Epithelial cell of proximal tubule (primary cell): Measurements from ENCODE around the gene RXRA. TPM values are rescaled to one million over a fixed set of nuclear protein-coding genes. Genes with fewer than 3 reads are reported as not detected.

Experiments
- DNase-seq: peaks from one replicate; pipeline ENCODE4 v3.0.0-alpha.2; 2011; ENCODE audit warnings: low read depth
- H3K4me3 ChIP-seq: 2 replicates; pipeline ENCODE4 v1.5.1; 2011; ENCODE audit warnings: low read depth, mild to moderate bottlenecking, low read length
- total RNA-seq: library from RNA; depleted of rRNA; stranded (reverse); fragments of >200 nt; gene quantifications from 2 replicates; pipeline ENCODE4 v1.2.3, GENCODE V29; 2015
- TF ChIP-seq, protein P1 (sequence below): conservative IDR thresholded peaks from 2 replicates; pipeline ENCODE4 v1.5.1; 2012; ENCODE audit warnings: low read depth, mild to moderate bottlenecking, low read length

The RXRA gene
- total RNA-seq, 1 donor from 2014 or later = 8.4 TPM

DNA sequence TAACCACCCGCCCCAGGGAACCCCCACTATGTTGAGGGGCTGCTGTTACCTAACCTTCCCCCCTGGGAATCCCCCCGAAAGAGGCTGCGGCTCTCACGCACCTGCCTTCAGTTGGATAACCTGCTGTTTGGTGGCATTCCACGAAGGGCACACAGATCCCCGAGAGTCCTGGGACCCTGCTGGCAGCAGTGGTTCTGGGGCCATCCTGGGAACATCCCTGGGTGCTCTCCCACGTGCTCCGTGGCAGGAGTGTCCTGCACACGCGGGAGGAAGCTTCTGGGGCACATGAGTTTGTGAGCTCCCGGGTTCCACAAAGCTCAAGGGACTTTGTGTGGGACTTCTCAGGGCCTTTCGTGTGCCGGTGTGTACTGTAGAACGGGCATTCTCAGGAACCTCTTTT, 102.3 kb downstream of the RXRA start:
- TF ChIP-seq, protein P1, sequence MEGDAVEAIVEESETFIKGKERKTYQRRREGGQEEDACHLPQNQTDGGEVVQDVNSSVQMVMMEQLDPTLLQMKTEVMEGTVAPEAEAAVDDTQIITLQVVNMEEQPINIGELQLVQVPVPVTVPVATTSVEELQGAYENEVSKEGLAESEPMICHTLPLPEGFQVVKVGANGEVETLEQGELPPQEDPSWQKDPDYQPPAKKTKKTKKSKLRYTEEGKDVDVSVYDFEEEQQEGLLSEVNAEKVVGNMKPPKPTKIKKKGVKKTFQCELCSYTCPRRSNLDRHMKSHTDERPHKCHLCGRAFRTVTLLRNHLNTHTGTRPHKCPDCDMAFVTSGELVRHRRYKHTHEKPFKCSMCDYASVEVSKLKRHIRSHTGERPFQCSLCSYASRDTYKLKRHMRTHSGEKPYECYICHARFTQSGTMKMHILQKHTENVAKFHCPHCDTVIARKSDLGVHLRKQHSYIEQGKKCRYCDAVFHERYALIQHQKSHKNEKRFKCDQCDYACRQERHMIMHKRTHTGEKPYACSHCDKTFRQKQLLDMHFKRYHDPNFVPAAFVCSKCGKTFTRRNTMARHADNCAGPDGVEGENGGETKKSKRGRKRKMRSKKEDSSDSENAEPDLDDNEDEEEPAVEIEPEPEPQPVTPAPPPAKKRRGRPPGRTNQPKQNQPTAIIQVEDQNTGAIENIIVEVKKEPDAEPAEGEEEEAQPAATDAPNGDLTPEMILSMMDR = no peak
- no peak for DNase-seq
- no peak overlapping the region for H3K4me3 ChIP-seq

DNA sequence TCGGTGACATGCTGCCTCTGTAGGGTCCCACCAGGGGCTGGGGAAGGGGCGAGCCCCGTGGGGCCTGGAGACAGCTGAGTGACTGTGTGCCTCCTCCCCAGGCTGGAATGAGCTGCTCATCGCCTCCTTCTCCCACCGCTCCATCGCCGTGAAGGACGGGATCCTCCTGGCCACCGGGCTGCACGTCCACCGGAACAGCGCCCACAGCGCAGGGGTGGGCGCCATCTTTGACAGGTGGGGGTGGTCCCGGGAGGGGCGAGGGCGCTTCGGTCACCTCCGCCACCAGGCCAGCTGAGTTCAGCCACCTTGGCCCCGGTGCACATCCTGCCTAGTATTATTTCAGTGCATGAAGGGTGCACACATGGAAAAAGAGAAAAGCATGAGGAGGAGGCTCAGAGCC, 102.8 kb downstream of the RXRA start:
- TF ChIP-seq, protein P1 = no peak
- DNase-seq = no peak
- H3K4me3 ChIP-seq = no peak overlapping the region

DNA sequence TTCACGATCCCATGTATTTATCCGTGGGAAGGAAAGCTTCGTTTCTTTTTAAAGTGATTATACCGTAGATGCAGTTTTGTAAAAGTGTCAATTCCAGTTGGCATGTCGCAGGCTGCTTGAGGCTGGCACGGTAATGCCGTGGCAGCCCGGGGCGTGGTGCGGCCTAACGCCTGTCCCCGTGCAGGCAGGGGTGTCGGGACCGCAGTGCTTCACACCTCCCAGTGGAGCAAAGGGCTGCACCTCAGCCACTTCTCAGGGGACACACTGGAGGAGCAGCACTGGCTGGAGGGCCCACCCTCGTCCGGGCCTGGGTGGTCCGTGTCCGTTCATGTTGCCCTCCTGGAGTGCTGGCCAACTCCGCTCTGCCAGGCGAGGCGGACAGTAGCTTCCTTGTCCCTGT, 103.2 kb downstream of the RXRA start:
- DNase-seq = no peak
- TF ChIP-seq, protein P1 = no peak
- H3K4me3 ChIP-seq = no peak overlapping the region

DNA sequence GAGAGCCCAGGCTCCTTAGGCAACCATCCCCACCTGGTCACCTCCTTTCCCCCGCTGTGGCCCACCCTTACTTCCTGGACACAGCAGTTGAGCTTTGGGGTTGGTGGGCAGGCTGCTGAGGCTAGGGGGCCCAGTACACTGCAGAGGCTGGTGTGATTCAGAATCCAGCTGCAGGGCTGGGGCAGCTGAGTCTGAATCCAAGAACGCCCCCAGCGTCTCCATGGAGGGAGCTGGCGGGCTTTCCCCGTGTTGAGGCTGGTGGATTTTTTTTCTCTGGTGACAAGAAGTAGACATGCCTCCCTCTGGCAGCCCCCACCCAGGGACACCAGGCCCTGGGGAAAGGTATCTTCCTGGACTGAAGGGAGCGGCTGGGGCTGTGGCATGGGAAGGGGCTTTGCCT, 104.8 kb downstream of the RXRA start:
- TF ChIP-seq, protein P1 = no peak
- no peak for DNase-seq
- H3K4me3 ChIP-seq = no peak overlapping the region

DNA sequence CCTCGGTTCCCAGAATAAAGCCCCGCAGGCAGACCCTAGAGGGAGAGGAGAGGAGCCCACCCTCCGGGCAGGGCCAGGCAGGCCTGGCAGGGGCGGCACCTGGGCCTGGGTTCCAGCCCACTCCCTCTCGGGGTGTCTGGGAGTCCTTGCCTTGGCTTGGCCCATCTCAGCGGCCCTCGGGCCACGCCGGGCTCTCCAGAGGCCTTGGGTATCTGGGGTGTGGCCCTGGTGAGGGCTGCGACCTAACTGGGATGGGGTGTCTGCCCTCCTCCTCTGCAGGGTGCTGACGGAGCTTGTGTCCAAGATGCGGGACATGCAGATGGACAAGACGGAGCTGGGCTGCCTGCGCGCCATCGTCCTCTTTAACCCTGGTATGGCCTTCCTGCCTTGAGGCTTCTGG, 105.4 kb downstream of the RXRA start:
- TF ChIP-seq, protein P1 = no peak
- H3K4me3 ChIP-seq = no peak overlapping the region
- no peak for DNase-seq

DNA sequence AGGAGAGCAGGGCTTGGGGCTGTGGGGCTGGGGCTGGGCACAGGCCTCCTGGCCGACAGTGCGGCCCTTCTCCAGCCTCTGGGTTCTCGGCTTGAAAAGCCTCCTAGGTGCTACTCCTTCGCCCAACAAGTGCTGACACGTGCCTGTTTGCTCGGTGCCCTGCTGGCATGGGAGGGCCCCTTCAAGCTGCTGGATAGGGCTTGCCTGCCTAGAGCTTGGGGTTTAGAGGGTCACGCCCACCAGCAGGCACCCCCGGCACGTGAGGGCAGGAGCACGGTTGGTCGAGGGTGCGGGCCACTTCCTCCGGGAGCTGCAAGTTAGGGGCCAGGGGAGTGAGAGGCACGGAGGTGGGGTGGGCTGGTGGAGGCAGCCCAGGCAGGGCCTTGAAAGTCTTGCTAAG, 106.2 kb downstream of the RXRA start:
- no peak for DNase-seq
- TF ChIP-seq, protein P1 = no peak
- no peak overlapping the region for H3K4me3 ChIP-seq

DNA sequence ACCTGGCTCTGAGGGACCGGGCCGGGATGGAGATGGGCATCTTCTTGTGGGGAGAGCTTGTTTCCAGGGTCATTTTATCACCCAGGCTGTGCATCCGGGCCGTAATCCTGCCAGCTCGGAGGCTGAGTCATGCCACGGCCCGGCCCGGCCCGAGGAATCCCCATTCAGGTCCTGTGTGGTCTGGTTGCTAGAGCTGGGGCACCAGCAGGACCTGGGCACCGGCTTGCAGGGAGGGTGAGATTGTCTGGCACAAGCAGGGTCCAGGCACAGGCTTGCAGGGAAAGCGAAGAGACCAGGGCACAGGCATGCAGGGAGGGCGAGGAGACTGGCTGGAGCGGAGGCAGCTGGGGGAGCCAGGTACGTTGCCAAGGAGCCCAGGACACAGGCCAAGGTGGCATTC, 106.8 kb downstream of the RXRA start:
- no peak overlapping the region for H3K4me3 ChIP-seq
- DNase-seq = no peak
- TF ChIP-seq, protein P1 = no peak
